Myocyte (in vitro differentiated cells): Measurements from ENCODE around the gene FIBCD1. TPM values are rescaled to one million over a fixed set of nuclear protein-coding genes. Genes with fewer than 3 reads are reported as not detected.
A peak's percentile ranks its signal among the peaks of the same experiment; 100 is the strongest.

Source experiments
- DNase-seq: peaks from one replicate; pipeline ENCODE4 v3.0.0-alpha.2; 2012; ENCODE audit warnings: low read depth
- total RNA-seq: library from RNA; depleted of rRNA; stranded (reverse); fragments of >200 nt; gene quantifications from 2 replicates; pipeline ENCODE4 v1.2.3, GENCODE V29; 2014

Gene FIBCD1
- total RNA-seq, 1 donor from 2014 or later: 0.48 TPM

- no peak for DNase-seq
Observed at GRCh38 chr9:130884111-130884531, 54.9 kb downstream of the FIBCD1 start.

- no peak for DNase-seq
Observed at GRCh38 chr9:130883479-130883878, 55.6 kb downstream of the FIBCD1 start.

DNA sequence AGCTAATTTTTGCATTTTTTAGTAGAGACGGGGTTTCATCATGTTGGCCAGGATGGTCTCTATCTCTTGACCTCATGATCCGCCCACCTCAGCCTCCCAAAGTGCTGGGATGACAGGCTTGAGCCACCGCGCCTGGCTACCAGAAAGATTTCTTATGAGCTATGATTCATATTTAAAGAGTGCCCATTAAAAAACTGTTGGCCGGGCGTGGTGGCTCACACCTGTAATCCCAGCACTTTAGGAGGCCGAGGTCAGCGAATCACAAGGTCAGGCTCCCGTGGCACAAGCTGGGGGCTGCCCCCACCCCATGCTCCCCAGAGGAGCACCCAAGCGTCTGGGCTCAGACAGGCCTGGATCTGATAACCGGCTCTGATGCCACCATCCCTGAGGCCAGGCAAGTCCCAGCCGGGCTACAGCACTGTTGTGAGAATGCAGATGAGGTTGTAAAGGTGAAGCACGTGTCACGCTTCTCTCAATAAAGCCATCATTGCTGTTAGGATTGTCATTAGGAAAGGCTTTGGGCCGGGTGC lies 56.3 kb downstream of the FIBCD1 start:
- no peak for DNase-seq

- no peak for DNase-seq
Observed at GRCh38 chr9:130881516-130881915, 57.5 kb downstream of the FIBCD1 start.

DNA sequence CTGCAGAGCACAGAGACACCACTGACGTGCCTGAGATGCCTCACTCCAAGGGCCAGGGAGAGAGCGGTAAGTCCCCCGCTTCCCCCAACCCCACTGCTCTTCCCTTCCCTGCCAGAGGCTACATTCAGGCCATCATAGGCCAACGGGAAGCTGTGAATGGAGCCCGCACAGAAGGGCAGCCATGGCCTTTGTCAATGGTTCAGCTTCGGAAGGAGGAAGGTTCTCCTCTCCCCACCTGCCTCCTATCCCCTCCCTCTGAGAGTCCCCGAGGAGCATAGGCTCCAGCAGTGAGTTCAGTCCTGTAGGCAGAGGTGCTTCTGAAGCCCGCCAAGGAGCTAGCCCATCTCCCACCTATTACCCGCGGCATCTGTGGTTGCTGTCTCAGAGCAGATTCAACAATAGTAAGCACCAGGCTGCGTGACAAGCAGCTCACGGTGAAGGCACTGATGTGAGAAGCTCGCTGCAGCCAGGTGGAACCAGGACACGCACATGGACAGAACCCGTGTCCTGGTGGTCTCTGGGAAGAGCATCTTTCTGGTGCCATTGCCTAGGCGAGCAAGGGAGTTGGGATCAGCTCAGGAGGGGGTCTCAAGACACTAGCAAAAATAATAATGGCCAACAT lies 58.3 kb downstream of the FIBCD1 start:
- no peak for DNase-seq

GRCh38 chr9:130879863-130880411 lies 59.1 kb downstream of the FIBCD1 start:
- DNase-seq: no peak

DNA sequence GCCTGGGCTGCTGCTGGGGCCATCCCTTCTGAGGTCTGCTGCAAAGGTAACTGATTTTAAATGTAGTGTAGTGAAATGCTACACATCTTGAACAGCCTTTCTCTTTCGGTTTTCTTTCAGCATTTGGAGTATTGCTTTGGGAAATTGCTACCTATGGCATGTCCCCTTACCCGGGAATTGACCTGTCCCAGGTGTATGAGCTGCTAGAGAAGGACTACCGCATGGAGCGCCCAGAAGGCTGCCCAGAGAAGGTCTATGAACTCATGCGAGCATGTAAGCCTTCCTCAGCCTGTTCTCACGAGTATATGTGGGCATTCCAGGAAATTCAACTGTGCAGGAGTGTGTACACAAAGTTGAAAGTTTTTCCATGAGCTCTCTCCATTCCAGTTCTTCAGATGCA lies 60.8 kb downstream of the FIBCD1 start:
- DNase-seq: no peak

DNA sequence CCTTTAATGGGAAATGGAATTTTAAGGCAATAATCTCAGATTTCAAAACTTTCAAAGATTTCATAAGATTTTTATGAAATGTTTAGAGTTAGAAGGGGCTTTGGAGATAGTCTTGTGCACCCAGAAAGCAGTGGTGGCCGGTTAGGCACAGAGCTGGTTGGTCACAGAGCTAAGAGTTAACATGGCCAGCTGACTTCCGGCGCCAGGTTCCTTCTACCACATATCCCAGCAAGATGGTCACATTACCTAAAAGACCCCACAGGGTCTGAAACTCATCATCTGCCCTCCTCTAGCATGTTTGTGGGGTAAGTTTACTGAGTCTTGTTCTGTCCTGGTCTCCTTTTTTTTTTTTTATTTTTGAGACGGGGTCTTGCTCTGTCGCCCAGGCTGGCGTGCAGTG lies 61.7 kb downstream of the FIBCD1 start:
- DNase-seq: no peak

- DNase-seq: no peak
Observed at GRCh38 chr9:130874783-130875182, 64.3 kb downstream of the FIBCD1 start.

GRCh38 chr9:130873966-130874365 lies 65.1 kb downstream of the FIBCD1 start:
- no peak for DNase-seq

- DNase-seq: no peak
Observed at GRCh38 chr9:130872912-130873503, 66.0 kb downstream of the FIBCD1 start.

DNA sequence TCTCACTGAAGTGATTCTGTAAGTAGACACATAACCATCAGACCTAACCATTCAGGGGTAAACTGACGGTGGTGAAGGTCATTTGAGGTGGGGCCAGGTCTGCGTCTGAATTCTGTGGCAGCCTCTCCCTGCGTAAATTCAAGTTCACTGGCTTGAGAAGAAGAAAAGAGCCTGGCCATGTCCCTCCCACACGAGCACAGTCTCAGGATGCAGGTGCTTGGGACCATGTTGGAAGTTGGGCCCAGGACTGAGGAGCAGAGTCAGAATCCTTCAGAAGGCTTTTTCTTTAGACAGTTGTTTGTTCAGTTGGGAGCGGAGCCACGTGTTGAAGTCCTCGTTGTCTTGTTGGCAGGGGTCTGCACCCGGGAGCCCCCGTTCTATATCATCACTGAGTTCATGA lies 66.5 kb downstream of the FIBCD1 start:
- no peak for DNase-seq

GRCh38 chr9:130872093-130872492 lies 67.0 kb downstream of the FIBCD1 start:
- no peak for DNase-seq

- peak; percentile 68 for DNase-seq
Observed at GRCh38 chr9:130871395-130872062, 67.5 kb downstream of the FIBCD1 start.

- DNase-seq: no peak
Observed at GRCh38 chr9:130870491-130871381, 68.3 kb downstream of the FIBCD1 start.

DNA sequence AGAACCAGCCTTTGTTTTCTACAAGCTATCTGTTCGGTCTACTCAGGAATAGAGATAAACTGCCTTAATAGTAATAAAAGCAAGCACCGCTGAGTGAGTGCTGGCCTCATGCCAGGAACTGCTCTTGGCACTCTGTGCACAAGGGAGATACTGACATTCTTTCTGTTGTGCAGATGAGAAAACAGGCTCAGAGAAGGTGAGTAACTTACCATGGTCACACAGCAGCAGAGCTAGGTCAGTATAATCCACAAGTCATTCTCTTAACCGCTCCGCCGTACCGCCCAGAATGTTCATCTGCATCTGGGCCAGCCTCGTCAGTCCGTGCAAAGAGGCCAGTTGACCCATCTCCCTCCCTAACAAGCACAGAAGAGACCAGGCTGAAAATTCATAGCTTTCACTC lies 69.8 kb downstream of the FIBCD1 start:
- DNase-seq: no peak

GRCh38 chr9:130868230-130868629 lies 70.8 kb downstream of the FIBCD1 start:
- DNase-seq: no peak

DNA sequence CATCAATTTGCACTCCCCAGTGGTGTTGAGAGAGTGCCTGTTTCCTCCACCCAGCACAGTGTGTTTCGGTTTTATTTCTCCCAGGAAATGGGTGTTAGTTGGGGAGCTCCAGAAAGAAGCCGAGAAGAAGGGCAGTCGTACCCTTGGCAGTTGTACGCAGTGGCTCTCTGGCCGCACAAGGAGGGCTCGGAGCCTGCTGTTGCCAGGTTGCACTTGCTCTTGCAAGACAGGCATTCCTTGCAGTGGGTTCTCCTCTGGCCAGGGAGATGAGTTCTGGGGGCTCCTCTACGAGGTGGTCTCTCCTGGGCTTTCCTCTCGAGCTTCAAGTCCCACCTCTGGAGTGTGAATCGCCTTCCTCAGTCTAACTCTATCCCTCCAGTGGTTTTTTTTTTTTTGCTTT lies 71.5 kb downstream of the FIBCD1 start:
- no peak for DNase-seq

DNA sequence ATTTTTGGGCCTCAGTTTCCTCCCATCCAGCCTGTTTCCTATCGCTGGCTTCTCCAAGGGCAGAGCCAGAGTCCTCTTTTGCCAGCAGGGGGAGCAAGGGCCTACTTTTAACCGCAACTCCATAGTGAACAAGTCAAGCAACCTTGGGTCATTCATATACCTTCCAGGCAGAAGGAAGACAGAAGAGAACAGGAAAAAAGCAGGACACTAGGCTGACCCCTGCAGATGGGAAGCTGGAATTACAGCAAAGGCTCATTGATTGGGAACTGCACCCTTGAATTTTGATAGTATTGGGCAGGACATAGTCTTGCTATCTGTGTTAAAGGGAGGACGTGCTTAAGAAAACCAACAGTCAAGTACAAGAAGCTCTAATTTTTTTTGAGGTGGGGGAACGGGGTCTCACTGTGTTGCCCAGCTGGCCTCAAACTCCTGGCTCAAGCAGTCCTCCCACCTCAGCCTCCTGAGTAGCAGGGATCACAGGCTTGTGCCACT lies 72.5 kb downstream of the FIBCD1 start:
- peak; percentile 78 for DNase-seq

- DNase-seq: no peak
Observed at GRCh38 chr9:130865921-130866320, 73.1 kb downstream of the FIBCD1 start.

DNA sequence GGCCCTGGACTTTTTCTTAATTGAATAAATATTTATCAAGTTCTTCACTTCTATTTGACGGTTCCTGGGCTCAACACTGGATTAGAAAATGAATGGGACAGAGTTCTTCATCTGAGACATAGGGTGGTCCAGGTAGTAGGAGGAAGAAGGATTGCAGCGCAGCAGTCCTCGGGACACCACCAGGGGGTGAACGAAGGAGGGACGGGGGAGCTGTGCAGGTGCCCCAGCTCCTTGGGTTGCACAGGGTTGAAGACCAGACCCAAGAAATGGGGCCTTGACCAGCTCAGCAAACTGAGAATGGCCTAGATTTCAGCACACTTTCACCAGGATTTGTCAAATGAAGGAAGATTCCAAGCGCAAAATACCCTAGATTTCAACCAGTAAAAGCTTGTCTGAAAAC lies 74.5 kb downstream of the FIBCD1 start:
- no peak for DNase-seq
